NCI-H2107 treated with DMSO at 0.1 percent for 48 hours (cell line): ENCODE measurements around the gene AMBP.
"Not testable (repeated sequence)": the region's sequence is repeated elsewhere in the genome, so short reads cannot be mapped to it uniquely, and the experiment has no call there.

ENCODE experiments used
- DNase-seq: peaks from one replicate; lab custom pipeline; 2025; ENCODE audit not compliant: unreplicated experiment; lab: John Stamatoyannopoulos, UW

Gene AMBP

DNA sequence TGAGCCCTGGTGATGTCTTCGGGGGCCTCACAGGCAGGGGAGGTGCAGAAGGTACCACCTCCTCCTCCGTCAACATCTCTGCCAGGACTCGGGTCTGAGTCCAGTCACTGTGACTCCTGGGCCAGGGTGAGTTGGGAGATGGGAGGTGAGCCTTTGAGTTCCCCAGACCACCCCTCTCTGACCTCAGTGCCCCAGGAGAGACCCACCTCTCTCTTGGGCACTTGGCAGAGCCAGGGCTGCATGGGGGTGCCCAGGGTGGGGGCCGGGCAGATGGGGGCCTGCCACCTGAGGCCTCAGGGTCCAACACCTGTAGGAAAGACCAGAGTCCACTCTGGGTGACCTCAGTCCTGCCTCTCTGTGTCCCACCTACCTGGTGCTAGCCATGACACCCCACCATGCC, 14.2 kb upstream of the AMBP start:
- no peak for DNase-seq

DNA sequence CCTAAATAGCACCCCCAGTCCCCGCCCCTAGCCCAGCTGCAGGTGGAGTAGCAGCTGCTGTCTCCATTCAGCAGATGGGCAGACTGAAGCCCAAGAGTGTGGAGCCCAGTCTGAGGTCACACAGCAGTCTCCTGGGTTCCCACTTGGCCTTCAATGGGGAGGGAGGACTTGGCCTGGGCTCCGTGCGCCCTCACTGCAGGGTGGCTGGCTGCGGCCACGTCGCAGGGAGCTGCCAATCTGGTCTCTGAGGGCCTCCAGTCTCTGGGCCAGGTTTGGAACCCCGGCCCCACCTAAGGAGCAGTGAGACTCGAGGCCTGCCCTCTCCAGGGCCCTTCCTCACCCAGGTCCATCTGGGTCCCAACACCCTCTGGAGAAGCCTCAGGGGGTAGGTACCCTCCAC, 13.6 kb upstream of the AMBP start:
- DNase-seq, result no peak

DNA sequence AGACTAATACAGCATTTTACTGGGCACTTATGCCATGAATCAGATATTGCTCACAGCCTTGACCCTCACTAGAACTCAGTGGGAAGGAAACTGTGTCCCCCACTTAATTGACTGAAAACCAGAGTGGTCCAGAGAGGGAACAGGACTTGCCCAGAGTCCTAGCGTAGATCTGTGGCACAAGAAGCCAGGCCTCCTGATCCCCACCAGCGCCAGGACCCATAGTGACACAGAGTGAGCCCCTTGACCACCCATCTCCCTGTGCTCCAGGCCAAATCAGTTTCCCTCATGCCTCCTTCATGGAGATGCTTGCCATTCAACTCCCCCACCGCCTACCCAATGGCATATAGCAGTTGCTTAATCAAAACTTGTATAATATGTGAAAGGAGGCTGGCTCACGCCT, 12.7 kb upstream of the AMBP start:
- DNase-seq, result no peak

DNA sequence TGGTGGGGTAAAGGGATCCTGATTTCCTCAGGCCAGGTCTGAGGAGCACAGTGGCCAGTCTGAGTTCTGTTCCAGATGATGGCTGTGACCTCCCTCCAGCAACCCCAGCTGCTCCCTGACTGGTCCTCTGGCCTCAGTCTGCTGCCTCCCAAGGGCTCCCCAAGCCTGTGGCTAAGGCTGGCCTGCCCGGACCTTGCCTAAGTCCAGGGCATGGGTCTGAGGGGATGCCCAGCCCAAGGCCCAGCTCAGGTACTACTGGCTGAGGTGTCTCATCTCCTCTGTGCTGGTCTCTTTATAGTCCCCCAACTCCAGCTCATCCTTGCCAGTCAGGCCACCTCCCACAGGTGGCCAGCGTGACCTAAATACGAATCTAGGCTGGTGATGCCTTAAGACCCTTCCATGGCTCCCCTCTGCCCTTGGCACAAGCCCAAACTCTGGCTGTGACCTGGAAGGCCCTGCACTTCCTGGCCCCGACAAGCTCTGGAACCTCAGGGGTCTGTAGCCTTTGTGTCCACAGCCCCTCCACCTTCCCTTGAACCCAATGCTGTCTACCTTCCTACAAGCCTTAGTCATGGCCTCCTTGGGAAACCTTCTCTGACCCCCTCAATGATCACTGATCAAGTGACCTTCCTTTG, 11.2 kb upstream of the AMBP start:
- DNase-seq, result no peak

DNA sequence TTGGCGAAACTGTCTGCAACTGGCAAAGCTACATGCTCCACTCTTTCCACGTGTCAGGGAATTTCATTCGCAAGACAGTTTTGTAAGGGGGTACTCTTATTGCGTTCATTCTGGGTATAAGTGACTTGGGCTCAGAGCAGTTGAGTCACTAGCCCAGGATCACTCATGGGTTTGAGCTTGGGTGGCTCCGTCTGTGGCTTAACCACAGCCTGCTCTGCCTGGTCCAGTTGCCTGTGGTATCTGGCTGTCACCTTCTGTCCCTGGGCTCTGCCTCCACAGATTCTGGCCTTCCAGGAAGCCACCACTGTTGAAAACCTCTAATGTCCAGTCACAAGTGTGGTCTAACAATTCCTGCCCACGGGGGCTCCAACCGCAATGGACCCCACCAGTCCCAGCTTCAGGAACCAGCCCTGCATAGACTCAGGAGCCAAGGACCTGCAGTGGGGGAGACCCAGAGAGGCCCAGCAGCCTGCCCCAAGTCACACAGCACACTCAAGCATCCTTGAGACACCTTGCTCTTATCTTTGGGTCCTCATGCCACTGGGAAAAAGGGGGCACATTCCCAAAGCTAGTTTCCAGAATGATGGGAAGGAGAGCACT, 10.6 kb upstream of the AMBP start:
- DNase-seq, result no peak

DNA sequence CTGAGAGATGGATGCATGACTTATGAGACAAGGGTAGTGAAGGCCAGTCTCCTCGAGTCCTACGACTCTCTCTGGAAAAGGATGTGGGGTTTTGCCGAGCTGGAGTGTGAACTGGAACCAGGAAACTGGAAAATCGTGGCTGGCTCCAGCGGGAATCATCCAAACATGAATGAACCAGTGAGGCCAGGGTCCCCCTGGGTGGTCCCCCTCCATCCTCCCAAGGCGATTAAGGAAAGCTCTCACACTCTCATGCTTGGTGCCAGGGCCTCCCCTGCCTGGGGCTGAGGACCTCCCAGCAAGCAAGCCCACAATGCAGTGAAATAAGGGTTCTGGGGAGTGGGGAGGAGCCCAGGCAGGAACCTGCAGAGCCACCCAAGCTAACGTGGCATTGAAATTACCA, 9.6 kb upstream of the AMBP start:
- DNase-seq, result no peak

DNA sequence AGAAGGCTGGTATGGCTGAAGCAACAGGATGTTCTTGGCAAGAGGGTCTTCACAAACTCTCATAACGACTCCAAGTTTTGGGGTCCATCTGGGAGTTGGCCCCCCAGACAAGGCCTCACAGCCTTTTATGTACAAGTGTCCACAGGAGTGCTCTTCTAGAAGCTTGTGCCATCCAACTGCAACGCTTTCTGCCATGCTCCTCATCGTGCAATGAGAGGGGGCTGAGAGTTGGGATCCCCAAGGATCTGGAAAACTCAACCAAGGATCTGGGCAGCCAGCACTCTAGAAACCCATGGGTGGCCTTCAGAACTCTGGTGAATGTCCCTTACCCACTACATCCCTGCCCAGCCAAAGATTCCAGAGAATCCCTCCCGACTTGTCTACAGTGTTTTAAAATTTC, 8.5 kb upstream of the AMBP start:
- no peak for DNase-seq

DNA sequence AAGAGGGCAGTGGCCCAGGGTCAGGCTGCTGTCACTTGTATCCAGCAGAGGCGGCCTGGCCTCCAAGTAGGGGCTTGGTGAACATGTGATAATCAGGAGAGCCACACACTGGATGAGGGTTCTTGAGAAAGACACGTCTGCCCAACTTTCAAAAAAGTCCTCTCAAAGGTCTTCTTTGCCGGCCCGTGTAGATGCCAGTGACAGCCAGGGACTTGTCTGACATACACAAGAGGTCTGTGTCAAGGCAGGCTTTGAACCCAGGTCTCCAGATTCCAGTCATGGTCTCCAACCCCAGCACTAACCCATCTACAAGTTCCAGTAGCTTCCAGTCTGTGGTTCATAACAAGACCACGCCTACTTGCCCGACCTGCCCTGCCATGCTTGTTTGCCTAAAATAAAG, 7.9 kb upstream of the AMBP start:
- DNase-seq, result no peak

DNA sequence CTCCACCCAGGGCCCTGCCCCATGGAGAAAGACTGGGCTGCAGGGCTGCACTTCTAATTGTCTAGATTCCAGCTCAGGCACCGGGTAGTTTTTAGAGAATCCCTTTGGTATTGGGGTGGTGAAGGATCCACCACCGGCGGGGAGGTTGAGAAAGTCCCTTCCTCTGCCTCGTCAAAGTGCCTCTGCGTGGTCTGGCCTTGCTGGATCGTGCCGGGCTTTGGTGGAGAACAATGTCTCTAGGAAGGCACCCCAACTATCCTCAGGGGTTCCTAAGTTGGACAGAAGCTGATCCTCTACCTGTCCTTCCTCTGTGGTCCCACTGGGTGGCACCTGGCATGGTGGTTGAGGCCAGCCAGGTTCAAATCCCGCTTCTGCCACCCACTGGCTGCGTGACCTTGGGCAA, 7.3 kb upstream of the AMBP start:
- DNase-seq, result no peak

DNA sequence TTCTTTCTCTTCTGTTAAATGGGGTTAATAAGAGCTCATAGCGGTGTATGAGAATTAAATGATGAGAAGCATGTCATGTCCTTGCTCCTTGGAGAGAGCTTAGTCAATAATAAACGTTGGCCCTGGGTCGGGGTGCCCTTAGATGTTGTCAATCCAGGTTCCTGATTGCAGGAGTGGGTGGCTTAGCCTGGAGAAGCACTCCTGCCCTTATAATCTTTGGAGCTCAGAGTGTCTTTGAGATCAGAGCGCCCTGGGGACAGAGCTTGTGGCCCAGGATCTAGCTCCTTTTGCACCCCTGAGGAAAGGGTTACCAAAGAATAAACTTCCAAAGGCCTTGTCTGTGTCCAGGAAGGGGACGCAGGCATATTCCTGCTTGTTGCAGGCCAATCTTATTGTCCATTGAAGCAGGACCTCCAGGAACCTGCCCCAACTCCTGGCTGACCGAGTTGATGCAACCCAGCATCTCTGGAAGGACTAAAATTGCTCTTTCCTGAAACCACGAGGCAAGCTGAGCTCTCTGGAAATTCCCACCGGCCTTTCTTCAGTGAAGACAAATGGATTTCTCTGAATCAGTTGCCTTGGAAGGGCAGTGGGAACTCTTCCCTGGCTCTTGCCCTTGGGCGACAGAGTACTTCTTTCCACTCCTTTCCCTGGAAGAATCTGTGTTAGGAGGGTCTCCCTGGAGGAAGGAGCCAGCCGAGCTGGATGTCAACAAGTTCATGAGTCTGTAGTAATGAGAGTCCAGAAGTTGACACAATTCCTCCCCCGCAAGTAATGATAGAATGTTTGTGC, 6.4 kb upstream of the AMBP start:
- DNase-seq, result no peak

DNA sequence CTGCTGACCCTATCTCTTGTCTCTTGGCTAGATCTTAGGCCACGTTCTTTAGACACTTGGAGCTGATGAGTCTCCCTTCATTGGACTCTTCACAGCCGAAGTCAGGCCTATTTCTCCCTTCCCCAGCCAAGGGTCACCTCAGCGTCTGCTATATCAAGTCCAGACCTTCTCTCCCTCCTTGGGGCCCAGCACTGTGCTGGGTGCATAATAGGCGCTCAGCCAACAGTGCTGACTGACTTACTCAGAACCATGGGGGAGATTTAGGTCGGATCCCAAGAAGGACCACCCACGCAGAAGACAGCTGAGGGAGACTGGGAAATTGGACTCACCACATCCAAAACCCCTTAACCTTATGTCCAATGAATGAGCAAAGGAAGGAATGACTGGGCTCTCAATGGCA, 5.6 kb upstream of the AMBP start:
- no peak for DNase-seq

DNA sequence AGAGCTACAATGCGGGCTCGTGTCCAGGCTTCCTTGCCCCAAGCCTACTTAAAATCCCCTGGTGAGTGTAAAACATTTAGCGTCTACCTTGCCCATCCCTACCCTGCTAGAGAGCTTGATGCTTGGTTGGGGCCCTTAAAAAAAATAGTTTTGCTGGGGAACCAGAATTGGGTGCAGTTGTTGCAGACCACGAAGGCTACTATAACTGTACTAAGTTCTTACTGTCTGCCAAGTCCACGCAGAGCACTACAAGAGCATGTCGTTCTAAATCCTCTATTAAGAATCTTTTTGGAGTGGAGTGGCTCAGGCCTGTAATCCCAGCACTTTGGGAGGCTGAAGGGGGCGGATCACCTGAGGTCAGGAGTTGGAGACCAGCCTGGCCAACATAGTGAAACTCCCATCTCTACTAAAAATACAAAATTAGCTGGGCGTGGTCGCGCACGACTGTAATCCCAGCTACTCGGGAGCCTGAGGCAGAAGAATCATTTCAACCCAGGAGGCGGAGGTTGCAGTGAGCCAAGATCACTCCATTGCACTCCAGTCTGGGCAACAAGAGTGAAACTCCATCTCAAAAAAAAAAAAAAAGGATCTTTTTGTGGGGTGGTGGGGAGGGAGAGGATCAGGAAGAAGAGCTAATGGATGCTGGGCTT, 4.8 kb upstream of the AMBP start:
- not testable (repeated sequence) for DNase-seq

DNA sequence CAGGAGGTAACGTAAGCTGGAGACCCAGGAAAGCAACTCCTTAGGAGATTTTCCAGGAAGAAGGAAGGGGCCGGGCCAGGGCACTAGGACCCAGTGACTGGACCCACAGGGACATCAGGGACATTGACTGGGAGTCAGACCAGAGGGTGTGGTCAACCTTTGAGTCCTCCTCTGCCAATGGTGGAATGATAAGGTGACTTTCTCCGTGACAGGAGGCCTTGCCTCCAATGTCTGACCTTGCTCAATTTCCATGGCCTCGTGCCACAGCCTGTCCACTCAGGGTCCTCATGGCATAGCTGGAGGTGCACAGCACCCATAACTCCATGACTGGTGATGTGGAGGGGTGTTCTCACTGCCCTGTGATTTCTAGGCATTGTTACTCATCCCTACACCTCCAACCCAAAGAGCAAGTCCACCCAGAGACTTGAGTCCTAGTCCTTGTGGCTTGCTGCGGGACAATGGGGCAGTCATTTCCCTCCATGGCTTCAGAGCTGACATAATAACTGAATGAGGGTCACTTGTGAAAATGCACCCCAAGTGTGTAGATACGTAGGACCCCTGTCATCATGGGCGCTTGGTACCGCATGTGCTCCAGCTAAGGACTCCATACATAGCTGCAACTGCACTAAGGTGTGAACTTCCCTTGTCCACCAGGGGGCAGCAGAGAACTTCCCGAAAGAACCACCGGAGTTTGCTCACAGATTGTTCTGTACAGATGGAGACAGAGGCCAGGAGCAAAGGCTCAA, 4.1 kb upstream of the AMBP start:
- peak; percentile 21 for DNase-seq

DNA sequence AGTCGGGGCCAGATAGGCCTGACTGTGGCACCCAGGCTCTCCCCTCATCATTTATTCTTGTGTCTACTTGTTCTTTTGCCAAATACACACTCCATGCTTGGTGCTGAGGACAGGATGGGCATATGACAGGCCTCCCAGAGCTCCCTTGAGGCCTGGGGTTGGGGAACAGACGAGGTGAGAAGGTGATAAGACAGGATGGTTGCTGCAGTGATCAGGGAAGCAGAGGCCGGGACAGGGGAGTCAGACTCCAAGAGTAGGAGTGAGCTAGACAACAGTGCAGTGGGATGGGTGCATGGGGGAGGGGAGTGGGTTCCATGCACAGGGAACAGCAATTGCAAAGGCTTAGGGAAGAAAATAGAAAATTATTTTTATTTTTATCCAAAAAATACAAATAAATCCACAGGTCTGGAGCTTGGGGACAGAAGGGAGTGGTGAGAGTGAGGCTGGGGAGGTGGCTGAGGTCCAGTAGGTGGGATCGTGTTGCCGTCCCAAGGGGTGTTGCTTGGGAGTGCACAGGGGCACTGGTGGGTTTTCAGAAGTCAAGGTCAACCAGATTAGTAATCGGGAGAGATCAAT, 3.4 kb upstream of the AMBP start:
- no peak for DNase-seq

DNA sequence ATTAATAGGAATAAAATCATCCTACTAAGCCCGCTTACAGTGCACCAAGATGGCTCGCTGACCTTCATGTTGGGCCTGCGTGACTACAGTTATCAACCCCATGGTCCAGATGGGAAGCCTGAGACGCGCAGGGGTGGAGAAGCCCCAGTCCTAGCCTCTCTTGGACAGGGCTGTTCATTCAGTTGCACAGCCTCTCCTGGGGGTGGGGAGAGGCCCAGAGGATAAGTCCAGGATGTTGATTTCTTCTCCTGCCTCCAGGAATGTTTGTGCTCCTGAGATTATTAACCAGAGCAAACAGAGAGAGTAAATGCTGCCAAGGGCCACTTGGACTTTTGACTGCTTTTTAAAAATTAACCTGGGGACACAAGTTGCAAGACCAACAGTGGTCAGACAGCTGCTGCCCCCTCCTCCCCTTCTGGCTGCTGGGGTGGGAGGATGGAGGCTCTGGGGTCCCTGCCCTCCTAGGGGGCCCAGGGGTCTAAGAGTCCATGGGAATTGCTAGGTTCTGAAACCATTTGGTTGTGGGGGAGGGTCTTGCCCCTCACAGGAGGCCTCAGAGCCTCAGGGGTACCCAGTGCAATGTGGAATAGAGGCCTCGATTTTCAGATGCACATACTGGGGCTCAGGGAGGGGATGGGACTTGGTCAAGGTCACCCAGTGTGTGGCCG, 2.8 kb upstream of the AMBP start:
- no peak for DNase-seq

DNA sequence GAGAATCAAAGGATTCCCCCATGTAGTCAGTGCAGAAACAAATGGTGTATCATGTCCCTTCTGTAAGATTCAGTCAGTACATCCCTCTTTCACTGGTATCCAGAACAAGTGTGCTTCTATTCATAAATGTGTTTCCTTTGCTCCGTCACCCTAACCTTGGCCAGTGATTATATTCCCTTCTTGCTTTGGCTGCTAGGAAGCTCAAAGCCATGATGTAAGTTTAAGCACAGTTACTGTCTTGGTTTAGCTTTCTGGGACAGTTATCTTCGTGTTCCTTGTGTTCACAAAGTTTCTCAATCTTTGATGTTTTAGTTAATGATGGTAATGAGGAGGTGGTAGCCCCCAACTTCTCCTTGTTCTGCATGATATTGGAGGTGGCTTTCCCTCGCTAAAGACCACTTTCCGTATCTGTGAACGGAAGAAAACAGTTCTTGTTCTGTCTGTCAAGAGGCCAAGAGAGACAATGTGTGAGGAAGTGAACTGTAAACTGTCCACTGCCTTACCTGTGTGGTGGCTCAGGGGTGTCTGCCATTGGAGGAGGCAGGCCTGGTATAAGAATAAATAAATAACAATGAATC, 2.2 kb upstream of the AMBP start:
- DNase-seq, result no peak

DNA sequence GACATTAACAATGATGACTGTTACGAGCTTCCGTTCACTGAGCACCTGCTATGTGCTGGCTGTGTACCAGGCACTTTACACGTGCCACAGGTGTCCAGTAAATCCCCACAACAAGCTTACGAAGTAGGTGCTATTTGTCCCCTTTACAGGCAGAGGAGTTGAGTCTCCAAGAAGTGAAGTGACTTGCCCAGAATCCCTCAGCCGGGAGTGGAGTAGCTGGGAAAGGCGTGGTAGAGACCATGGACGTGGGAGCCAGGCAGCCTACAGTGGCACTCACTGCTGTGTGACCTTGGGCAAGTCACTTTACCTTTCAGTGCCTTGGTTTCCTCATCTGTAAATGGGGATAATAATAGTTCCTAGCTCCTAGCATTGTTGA, 669 bp upstream of the AMBP start:
- no peak for DNase-seq

DNA sequence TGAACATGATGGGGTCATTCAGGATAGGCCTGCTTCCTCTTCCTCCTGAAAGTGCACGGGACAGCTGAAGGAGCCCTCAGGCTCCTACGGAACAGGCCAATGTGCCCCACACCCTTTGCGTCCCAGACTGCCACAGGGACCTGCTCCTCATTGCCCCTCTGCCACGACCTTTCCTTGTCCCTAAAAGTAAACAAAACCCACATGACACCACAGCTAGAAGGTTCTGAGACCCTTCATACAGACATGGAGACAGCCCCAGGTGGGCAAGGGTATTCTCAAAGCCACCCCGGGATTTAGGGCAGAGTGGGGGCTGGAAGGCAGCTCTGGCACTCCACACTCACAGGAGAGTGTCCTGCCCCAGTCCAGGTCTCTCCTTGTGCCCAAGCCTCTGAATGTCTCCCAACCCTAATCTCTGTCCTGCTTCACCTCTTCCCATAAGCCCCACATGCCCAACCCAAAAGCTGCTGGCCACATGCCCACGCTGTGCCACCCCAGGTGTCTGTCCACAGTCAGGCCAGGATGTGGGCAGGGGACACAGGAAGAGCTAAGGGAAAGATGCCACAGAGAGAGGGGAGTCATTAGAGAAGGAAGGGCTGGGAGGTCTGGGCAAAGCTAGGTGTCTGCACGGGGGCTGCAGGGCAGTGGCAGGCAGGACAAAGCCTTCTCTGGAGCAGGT, 800 bp downstream of the AMBP start:
- DNase-seq, result no peak
